ACC112 (cell line): ENCODE results near the gene LHFPL3.

Experiments used
- H2AFZ ChIP-seq: fragments of 200-600 bp; sonication (generic); one replicate; pipeline ENCODE4 v1.6.0; 2017; ENCODE audit warnings: antibody characterized with exemption, low read length; ENCODE audit not compliant: unreplicated experiment
- H3K27ac ChIP-seq: fragments of 200-600 bp; sonication (generic); 2 replicates; pipeline ENCODE4 v1.5.1; 2014; ENCODE audit warnings: low read depth, mild to moderate bottlenecking, antibody characterized with exemption, low read length, moderate library complexity
- H3K27me3 ChIP-seq: fragments of 200-600 bp; sonication (generic); 2 replicates; pipeline ENCODE4 v1.6.1; 2014; ENCODE audit warnings: mild to moderate bottlenecking, antibody characterized with exemption, low read length, moderate library complexity, mixed read lengths; ENCODE audit not compliant: insufficient read depth
- H3K36me3 ChIP-seq: fragments of 200-600 bp; sonication (generic); 2 replicates; pipeline ENCODE4 v1.6.1; 2016; ENCODE audit warnings: mild to moderate bottlenecking, antibody characterized with exemption, low read length, moderate library complexity, mixed read lengths; ENCODE audit not compliant: insufficient read depth
- H3K4me1 ChIP-seq: fragments of 200-600 bp; sonication (generic); one replicate; pipeline ENCODE4 v1.6.1; 2016; ENCODE audit warnings: low read length, mixed read lengths; ENCODE audit not compliant: insufficient read depth, unreplicated experiment, control insufficient read depth
- H3K4me3 ChIP-seq: fragments of 200-600 bp; sonication (generic); 2 replicates; pipeline ENCODE4 v1.5.1; 2014; ENCODE audit warnings: mild to moderate bottlenecking, low read depth, low read length
- H3K79me2 ChIP-seq: fragments of 200-600 bp; sonication (generic); one replicate; pipeline ENCODE4 v1.6.0; 2016; ENCODE audit warnings: low read length; ENCODE audit not compliant: control insufficient read depth, unreplicated experiment, insufficient read depth

Gene LHFPL3

GRCh38 chr7:104886651-104887050 is 558.2 kb downstream of the LHFPL3 start:
- Histone ChIP-seq H3K27me3 (no peaks in the 10 kb centered on the region), H3K4me1 (peaks cover 5% of the 10 kb centered on the region)

DNA sequence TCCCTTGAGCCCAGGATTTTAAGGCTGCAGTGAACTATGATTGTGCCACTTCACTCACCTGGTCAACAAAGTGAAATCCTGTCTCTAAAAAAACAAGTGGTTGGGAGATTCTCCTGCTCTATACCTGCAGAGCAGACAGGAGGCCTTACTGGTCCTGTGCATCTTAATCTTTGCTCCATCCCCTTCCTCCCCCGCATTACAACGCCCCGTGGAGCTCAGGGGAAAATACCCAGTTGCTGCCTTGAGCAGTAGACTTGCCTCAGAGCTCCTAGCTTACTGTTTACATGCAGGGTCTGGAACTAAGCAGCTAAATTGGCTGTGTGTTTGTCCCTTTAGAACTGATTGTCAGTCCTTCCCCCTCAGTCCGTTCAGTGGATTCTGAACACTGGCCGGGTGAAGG is 561.8 kb downstream of the LHFPL3 start:
- H2AFZ ChIP-seq = no peak overlapping the region
- H3K79me2 ChIP-seq = no peaks in the 10 kb centered on the region
- H3K4me3 ChIP-seq = no peak overlapping the region
- peaks cover 11% of the 10 kb centered on the region for H3K4me1 ChIP-seq
- H3K36me3 ChIP-seq = no peaks in the 10 kb centered on the region
- H3K27ac ChIP-seq = no peak overlapping the region
- 0 out of 2 replicates have a peak, but pooled peaks cover under 1% of the 10 kb centered on the region for H3K27me3 ChIP-seq

More at GRCh38 chr7:104886651-104887050, 558.2 kb downstream of the LHFPL3 start:
- no peak overlapping the region for H2AFZ ChIP-seq
- no peaks in the 10 kb centered on the region for H3K79me2 ChIP-seq
- H3K4me3 ChIP-seq = no peak overlapping the region
- H3K36me3 ChIP-seq = no peaks in the 10 kb centered on the region
- no peak overlapping the region for H3K27ac ChIP-seq

DNA sequence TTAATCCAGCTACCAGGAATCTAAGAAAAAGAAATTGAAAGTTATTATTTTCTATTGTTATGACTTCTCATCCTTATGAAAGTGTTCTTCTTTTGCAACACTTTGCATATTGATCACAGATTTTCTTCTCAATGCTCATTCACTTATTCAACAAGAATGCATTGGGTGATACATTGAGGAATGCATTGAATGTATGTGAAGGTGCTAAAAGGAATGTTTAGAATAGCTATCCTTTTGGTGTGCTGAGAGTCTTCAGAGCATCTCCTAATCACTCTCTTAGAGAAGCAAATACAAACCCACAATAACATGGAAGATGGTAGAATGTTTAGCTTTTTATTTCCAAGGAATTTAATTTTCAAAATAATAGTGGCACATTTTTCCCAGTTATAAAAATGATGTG is 563.5 kb downstream of the LHFPL3 start:
- no peaks in the 10 kb centered on the region for H3K79me2 ChIP-seq
- no peak overlapping the region for H3K4me3 ChIP-seq
- peaks cover 11% of the 10 kb centered on the region for H3K4me1 ChIP-seq
- no peaks in the 10 kb centered on the region for H3K36me3 ChIP-seq
- peak overlapping the region; percentile 32 for H2AFZ ChIP-seq
- no peak overlapping the region for H3K27ac ChIP-seq
- H3K27me3 ChIP-seq = 0 out of 2 replicates have a peak, but pooled peaks cover 3% of the 10 kb centered on the region

GRCh38 chr7:104894314-104894713 is 565.9 kb downstream of the LHFPL3 start:
- no peak overlapping the region for H3K27ac ChIP-seq
- no peak overlapping the region for H2AFZ ChIP-seq
- no peaks in the 10 kb centered on the region for H3K79me2 ChIP-seq
- no peak overlapping the region for H3K4me3 ChIP-seq
- no peaks in the 10 kb centered on the region for H3K36me3 ChIP-seq
- H3K27me3 ChIP-seq = 0 out of 2 replicates have a peak, but pooled peaks cover 3% of the 10 kb centered on the region
- peaks cover 11% of the 10 kb centered on the region for H3K4me1 ChIP-seq

GRCh38 chr7:104894726-104895521 is 566.5 kb downstream of the LHFPL3 start:
- Histone ChIP-seq H3K4me1 (peaks cover 11% of the 10 kb centered on the region), H2AFZ (no peak overlapping the region), H3K79me2 (no peaks in the 10 kb centered on the region), H3K4me3 (no peak overlapping the region), H3K27ac (no peak overlapping the region), H3K27me3 (0 out of 2 replicates have a peak, but pooled peaks cover 3% of the 10 kb centered on the region), H3K36me3 (no peaks in the 10 kb centered on the region)

DNA sequence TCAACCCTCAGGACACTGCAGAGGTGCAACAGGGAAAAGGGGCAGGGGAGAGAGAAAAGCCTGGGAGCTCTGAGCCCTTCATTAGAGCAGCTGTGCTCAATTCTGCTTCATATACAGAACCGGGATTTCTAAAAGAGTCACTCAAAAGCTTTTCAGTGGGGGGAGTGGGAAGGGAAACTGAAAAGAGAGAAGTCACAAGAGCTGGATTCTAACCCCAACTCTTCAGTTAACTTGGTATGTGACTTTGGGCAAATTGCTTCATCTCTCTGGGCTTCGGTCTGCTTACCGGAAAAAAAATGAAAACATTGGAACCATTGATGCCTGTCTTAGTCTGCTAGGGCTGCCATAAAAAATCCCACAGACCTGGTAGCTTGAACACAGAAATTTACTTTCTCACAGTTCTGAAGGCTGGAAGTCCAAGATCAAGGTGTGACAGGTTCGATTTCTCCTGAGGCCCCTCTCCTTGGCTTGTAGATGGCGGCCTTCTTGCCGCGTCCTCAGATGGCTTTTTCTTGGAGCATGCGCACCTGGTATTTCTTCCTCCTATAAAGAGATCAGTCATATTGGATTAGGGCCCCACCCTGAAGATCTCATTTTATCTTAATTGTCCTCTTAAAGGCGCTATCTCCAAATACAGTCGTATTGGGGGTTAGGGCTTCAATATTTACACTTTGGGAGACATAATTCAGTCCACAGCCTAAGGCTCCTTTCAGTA is 567.3 kb downstream of the LHFPL3 start:
- no peak overlapping the region for H2AFZ ChIP-seq
- 0 out of 2 replicates have a peak, but pooled peaks cover 3% of the 10 kb centered on the region for H3K27me3 ChIP-seq
- H3K4me1 ChIP-seq = peaks cover 11% of the 10 kb centered on the region
- no peaks in the 10 kb centered on the region for H3K79me2 ChIP-seq
- no peaks in the 10 kb centered on the region for H3K36me3 ChIP-seq
- H3K4me3 ChIP-seq = no peak overlapping the region
- no peak overlapping the region for H3K27ac ChIP-seq

DNA sequence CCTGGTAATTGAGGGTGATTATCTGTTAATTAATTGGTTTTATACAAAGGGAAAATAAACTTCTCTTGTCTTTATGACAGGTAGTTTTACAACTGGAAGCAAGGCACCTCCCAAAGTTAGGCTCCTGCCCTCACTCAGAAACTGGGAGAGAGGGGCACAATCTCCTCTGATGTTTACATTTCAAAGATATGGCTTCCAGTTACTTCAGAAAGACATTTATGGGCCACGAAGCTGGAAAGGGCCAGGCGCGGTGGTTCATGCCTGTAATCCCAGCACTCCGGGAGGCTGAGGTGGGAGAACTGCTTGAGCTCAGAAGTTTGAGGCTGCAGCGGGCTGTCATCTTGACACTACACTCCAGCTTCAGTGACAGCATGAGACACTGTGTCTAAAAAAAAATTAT is 570.0 kb downstream of the LHFPL3 start:
- Histone ChIP-seq H3K79me2 (no peaks in the 10 kb centered on the region), H2AFZ (no peak overlapping the region), H3K27ac (no peak overlapping the region), H3K27me3 (0 out of 2 replicates have a peak, but pooled peaks cover 3% of the 10 kb centered on the region), H3K4me3 (no peak overlapping the region), H3K36me3 (no peaks in the 10 kb centered on the region), H3K4me1 (no peaks in the 10 kb centered on the region)

DNA sequence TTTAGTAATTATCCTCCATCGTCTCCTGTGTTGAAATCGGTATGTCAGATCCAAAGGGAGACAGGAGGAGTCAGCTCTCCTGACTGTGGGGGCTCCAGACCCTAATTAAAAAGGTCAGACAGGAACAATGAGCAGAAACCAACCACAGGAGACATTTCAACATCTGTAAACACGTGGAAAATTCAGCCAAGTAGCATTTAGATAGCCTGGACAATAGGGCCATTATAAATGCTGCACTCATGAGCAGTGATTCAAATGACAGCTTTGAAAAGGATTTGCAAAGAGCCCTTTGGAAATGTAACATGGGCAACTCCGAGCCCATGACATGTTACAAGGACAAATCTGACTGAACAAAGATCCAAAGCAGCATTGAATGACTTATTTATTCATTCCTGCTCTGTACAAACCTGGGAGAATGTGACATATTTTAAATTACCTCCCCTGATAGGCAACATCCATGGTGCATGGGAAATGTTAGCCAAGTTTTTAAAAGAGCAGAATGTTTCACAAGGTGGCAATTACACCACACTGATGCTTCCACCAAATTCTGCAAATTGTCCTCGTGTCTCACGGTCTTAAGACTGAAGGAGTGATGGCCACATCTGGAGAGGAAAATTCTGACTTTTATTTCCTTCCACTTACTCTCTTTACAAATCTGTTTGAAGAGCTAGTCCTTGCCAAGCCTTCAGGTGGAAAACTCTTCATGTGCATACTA is 572.3 kb downstream of the LHFPL3 start:
- no peaks in the 10 kb centered on the region for H3K79me2 ChIP-seq
- H3K27me3 ChIP-seq = no peaks in the 10 kb centered on the region
- no peaks in the 10 kb centered on the region for H3K36me3 ChIP-seq
- no peaks in the 10 kb centered on the region for H3K4me1 ChIP-seq
- no peak overlapping the region for H2AFZ ChIP-seq
- H3K27ac ChIP-seq = no peak overlapping the region
- no peak overlapping the region for H3K4me3 ChIP-seq

DNA sequence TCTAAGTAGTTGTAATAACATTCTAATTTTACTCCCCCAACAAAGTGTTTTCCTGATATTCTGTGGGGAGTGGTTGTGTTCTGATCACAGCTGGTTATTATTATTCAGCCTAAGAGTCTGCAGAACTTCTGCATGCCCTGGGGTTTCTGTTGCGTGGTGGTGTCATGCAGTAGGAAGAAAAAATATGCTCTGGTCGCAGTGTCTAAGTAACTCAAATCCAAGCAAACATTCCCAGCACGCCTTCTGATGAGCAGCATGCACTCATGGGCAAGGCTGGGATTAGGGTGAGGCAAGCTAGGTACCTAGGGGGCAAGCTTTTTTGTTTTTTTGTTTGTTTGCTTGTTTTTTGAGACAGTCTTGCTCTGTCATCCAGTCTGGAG is 572.8 kb downstream of the LHFPL3 start:
- H3K79me2 ChIP-seq = no peaks in the 10 kb centered on the region
- no peak overlapping the region for H2AFZ ChIP-seq
- no peak overlapping the region for H3K4me3 ChIP-seq
- H3K27me3 ChIP-seq = peaks cover 4% of the 10 kb centered on the region; the same call in 1 of the 2 replicates
- H3K4me1 ChIP-seq = no peaks in the 10 kb centered on the region
- no peak overlapping the region for H3K27ac ChIP-seq
- no peaks in the 10 kb centered on the region for H3K36me3 ChIP-seq

GRCh38 chr7:104902183-104902582 is 573.8 kb downstream of the LHFPL3 start:
- H3K27me3 ChIP-seq = peaks cover 4% of the 10 kb centered on the region; the same call in 1 of the 2 replicates
- no peaks in the 10 kb centered on the region for H3K36me3 ChIP-seq

More at GRCh38 chr7:104902183-104902582, 573.8 kb downstream of the LHFPL3 start:
- H3K4me3 ChIP-seq = no peak overlapping the region
- H2AFZ ChIP-seq = no peak overlapping the region
- no peak overlapping the region for H3K27ac ChIP-seq
- H3K4me1 ChIP-seq = no peaks in the 10 kb centered on the region
- no peaks in the 10 kb centered on the region for H3K79me2 ChIP-seq
